Measurements from ENCODE around the gene CNDP1. TPM values are rescaled to one million over a fixed set of nuclear protein-coding genes. Genes with fewer than 3 reads are reported as not detected.

Gene CNDP1
- total RNA-seq, 1 experiment from 2014 or later: not detected

- DNase-seq: no peak
- H3K27me3 Mint-ChIP-seq (ENCODE audit: unreplicated experiment): peaks cover 32% of the 10 kb centered on the region
- peaks cover 20% of the 10 kb centered on the region for H3K4me1 Mint-ChIP-seq (ENCODE audit: low read depth, unreplicated experiment)
- H3K36me3 Mint-ChIP-seq (ENCODE audit: insufficient read depth, unreplicated experiment): no peaks in the 10 kb centered on the region
- intact Hi-C loops (cut with micrococcal nuclease; ENCODE audit: unreplicated experiment): no loop called here
- H3K9me3 Mint-ChIP-seq (ENCODE audit: low read depth, unreplicated experiment): peaks cover 10% of the 10 kb centered on the region
- H3K27ac Mint-ChIP-seq (ENCODE audit: unreplicated experiment): no peak overlapping the region
- no TSS peak for BruUV-seq (replicated peaks)
- CTCF ChIA-PET: interaction anchor here (0.7 to 1.4 kb wide), 11 partner anchors 10 to 469 kb away, joined by 3 to 18 read pairs (median 5); partner anchors contain the start of gene CNDP2
- H3K4me3 Mint-ChIP-seq (ENCODE audit: low read depth, unreplicated experiment): no peak overlapping the region
- TF ChIP-seq CTCF (IDR thresholded peaks at IDR 0.05; ENCODE audit: unreplicated experiment): no peak
Measured at GRCh38 chr18:74551452-74551851, 17.2 kb downstream of the CNDP1 start.

GRCh38 chr18:74551936-74552555 lies 17.7 kb downstream of the CNDP1 start:
- Mint-ChIP-seq H3K4me1 (ENCODE audit: low read depth, unreplicated experiment) (peaks cover 15% of the 10 kb centered on the region), H3K4me3 (ENCODE audit: low read depth, unreplicated experiment) (no peak overlapping the region), H3K9me3 (ENCODE audit: low read depth, unreplicated experiment) (peaks cover 10% of the 10 kb centered on the region), H3K36me3 (ENCODE audit: insufficient read depth, unreplicated experiment) (no peaks in the 10 kb centered on the region), H3K27ac (ENCODE audit: unreplicated experiment) (no peak overlapping the region), H3K27me3 (ENCODE audit: unreplicated experiment) (peaks cover 38% of the 10 kb centered on the region)
- CTCF ChIA-PET: interaction anchor here (0.7 to 1.4 kb wide), 12 partner anchors 10 to 470 kb away, joined by 3 to 18 read pairs (median 4); partner anchors contain the start of gene CNDP2
- no TSS peak for BruUV-seq (replicated peaks)
- DNase-seq: peak; percentile 86
- intact Hi-C loops (cut with micrococcal nuclease; ENCODE audit: unreplicated experiment): loop anchor here (1.0 to 2.0 kb wide), 3 partner anchors 53 to 356 kb away; no protein-coding TSS in a partner anchor
- peak; percentile 78 for TF ChIP-seq CTCF (IDR thresholded peaks at IDR 0.05; ENCODE audit: unreplicated experiment)

GRCh38 chr18:74556126-74556525 lies 21.8 kb downstream of the CNDP1 start:
- CTCF ChIA-PET: interaction anchor here (0.6 to 0.8 kb wide), 2 partner anchors 60 to 521 kb away, joined by 3 read pairs; partner anchors contain the start of gene CNDP2
- H3K4me3 Mint-ChIP-seq (ENCODE audit: low read depth, unreplicated experiment): no peak overlapping the region
- DNase-seq: peak; percentile 18
- TF ChIP-seq CTCF (IDR thresholded peaks at IDR 0.05; ENCODE audit: unreplicated experiment): no peak
- H3K4me1 Mint-ChIP-seq (ENCODE audit: low read depth, unreplicated experiment): peaks cover 8% of the 10 kb centered on the region
- no TSS peak for BruUV-seq (replicated peaks)
- no peak overlapping the region for H3K27ac Mint-ChIP-seq (ENCODE audit: unreplicated experiment)
- intact Hi-C loops (cut with micrococcal nuclease; ENCODE audit: unreplicated experiment): no loop called here
- no peaks in the 10 kb centered on the region for H3K36me3 Mint-ChIP-seq (ENCODE audit: insufficient read depth, unreplicated experiment)
- H3K9me3 Mint-ChIP-seq (ENCODE audit: low read depth, unreplicated experiment): no peaks in the 10 kb centered on the region
- peaks cover 64% of the 10 kb centered on the region for H3K27me3 Mint-ChIP-seq (ENCODE audit: unreplicated experiment)

GRCh38 chr18:74558096-74558495 lies 23.8 kb downstream of the CNDP1 start:
- Mint-ChIP-seq H3K36me3 (ENCODE audit: insufficient read depth, unreplicated experiment) (no peaks in the 10 kb centered on the region), H3K27me3 (ENCODE audit: unreplicated experiment) (peaks cover 73% of the 10 kb centered on the region), H3K27ac (ENCODE audit: unreplicated experiment) (no peak overlapping the region), H3K9me3 (ENCODE audit: low read depth, unreplicated experiment) (no peaks in the 10 kb centered on the region), H3K4me3 (ENCODE audit: low read depth, unreplicated experiment) (no peak overlapping the region), H3K4me1 (ENCODE audit: low read depth, unreplicated experiment) (peaks cover 14% of the 10 kb centered on the region)
- TF ChIP-seq CTCF (IDR thresholded peaks at IDR 0.05; ENCODE audit: unreplicated experiment): no peak
- BruUV-seq (replicated peaks): no TSS peak
- intact Hi-C loops (cut with micrococcal nuclease; ENCODE audit: unreplicated experiment): no loop called here
- no peak for DNase-seq
- CTCF ChIA-PET: no interaction called here
